HG03520 (cell line): Measurements from ENCODE around the gene RNF7.
"Not testable (repeated sequence)": the region's sequence is repeated elsewhere in the genome, so short reads cannot be mapped to it uniquely, and the experiment has no call there.

ENCODE experiments used
- ATAC-seq: cut with Tn5 transposase; IDR thresholded peaks from one replicate; pipeline ENCODE4 v1.9.1; 2021; ENCODE audit warnings: mild to moderate bottlenecking, moderate library complexity; ENCODE audit not compliant: unreplicated experiment

Gene RNF7

DNA sequence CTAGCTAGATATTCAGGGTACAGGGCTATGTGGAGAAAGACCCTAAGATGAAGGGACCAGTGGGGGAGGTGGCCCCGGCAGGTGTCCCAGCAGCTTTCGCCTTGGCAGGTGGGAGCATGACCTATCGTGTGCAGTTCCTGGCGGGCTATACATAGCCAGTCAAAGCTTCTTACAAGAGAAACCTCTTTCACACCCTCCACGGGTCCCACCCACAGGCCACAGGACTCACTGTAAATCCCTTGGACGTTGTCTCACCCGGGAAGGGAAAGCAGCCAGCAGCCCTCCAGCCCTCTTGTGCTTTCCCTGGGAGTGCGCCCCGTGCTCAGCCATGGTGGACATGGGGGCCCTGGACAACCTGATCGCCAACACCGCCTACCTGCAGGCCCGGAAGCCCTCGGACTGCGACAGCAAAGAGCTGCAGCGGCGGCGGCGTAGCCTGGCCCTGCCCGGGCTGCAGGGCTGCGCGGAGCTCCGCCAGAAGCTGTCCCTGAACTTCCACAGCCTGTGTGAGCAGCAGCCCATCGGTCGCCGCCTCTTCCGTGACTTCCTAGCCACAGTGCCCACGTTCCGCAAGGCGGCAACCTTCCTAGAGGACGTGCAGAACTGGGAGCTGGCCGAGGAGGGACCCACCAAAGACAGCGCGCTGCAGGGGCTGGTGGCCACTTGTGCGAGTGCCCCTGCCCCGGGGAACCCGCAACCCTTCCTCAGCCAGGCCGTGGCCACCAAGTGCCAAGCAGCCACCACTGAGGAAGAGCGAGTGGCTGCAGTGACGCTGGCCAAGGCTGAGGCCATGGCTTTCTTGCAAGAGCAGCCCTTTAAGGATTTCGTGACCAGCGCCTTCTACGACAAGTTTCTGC is 40.1 kb downstream of the RNF7 start:
- no peak for ATAC-seq

DNA sequence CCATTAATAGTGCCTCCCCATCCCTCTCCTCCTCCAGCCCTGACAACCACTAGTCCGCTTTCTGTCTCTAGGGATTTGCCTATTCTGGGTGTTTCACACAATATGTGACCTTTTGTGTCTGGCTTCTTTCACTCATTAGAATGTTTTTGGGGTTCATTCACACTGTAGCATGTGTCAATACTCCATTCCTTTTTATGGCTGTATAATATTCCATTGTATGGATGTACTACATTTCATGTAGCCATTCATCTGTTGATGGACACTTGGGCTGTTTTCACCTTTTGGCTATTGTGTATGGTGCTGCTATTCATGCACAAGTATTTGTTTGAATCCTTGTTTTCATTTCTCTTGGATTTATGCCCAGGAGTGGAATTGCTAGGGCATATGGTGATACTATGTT is 41.6 kb downstream of the RNF7 start:
- no peak for ATAC-seq

DNA sequence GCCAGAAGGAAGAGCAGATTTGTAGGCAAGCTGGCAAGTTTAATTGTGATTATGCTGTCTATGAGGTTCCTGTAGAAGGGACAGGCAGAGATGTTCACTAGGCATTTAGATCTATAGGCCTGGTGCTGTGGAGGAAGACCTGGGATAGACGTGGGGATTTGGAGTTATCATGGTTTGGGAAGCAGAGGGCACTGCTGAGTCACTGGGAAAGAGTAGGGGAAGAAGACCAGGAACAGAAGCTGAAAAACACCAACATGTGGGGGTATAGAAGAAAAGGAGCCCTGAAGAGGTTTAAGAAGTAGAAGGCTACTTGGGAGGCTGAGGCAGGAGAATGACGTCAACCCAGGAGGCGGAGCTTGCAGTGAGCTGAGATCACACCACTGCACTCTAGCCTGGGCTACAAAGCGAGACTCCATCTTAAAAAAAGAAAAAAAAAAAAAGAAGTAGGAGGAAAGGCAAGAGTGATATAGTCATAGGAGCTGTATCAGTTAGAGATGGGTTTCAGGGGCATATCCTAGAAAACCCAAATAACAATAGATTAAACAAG is 44.4 kb downstream of the RNF7 start:
- no peak for ATAC-seq

DNA sequence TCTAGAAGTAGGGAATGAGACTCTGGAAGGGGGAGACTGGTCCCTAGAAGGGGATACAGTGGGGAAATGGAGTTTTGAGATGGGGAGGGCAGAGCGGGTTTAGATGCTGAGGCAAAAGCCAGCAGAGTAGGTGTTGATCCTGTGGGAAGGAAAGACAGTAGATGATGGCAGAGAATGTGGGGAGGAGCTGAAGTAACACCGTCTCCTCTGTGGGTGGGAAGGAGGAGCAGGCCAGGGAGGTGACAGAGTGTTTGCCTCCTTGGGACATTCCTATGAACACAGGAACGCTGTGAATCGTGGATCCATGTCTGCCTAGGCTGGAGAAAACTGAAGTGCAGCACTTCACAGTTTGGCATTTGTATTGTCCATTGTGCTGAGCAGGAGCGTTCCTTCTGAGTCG is 45.5 kb downstream of the RNF7 start:
- no peak for ATAC-seq

DNA sequence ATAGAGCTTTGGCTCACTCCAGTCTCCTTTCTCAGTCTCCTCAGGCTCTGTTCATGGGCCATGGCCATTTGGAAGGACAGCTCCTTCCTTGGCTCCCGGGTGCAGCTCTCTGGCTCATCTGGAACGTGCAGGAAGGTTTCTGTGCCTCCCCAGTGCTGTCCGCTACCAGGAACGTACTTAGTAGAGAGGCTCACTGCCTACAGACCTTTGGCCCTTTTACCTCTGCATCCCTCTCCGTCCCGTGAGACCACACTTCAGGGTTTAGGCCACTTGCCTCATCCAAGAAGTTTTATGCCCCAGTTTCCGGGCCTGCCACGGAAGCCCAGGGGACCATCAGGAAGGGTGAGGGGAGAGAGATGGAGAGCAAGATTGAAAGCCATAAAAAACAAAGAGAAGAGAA is 46.0 kb downstream of the RNF7 start:
- no peak for ATAC-seq

DNA sequence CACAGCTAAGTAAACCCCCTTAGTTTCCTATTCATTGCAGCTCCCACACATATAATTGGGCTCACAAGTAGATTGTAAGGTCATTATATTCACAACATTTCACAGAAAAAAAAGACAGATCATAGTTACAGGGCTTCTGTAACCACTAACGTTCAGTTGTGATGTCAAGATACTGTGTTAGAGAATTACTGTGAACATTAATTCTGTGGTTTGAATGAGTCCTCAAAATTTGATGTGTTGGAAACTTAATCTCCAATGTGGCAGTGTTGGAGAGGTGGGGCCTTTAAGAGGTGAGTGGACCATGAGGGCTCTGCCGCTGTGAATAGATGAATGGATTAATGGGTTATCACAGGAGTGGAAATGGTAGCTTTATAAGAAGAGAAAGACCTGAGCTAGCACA is 46.4 kb downstream of the RNF7 start:
- no peak for ATAC-seq

DNA sequence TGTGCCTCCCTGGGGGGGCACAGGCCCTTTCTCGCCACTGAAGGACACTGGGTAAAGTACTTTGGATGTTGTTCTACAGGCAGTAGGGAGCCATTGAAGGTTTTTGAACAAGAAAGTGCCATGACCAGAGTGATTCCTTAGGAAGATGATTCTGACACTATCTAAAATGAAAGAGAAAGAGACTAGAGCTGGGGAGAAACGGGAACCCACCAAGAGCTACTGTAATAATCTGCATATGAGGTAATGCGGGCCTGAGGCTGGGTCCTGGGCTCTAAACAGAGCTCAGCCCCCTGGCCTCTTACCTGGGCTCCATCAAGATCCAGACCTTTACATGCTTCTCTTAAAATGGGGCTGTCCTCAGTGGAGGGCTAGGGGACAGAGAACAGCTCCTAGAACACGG is 50.1 kb downstream of the RNF7 start:
- ATAC-seq = no peak

DNA sequence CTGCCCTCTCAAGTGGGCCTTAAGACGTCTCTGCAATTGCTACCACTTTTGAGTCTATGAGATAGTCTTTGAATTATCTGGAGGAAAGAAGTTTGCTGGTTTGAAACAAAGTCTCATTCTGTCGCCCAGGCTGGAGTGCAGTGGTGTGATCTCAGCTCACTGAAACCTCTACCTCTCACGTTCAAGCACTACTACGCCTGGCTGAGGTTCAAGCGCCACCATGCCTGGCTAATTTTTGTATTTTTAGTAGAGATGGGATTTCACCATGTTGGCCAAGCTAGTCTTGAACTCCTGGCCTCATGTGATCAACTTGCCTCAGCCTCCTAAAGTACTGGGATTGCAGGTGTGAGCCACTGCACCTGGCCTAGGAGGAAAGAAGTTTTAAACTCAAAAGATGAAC is 50.7 kb downstream of the RNF7 start:
- ATAC-seq = not testable (repeated sequence)

DNA sequence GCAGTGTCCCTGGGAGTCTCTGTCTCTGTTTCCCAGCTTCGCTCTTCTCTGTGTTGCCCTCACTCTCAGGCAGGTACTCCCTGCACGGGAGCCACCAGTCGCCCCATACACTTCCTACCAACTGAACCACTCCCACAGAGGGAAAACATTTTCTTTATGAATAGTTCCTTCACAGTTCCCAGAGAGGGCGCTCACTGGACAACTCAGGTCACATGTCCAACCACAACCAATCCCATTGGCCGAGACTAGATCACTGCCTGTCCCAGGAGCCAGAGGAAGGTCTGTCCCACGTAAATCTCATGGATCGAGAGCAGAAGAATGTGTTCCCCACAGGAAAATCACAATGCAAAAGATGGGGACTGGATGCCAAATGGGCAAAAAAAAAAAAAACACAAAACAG is 51.2 kb downstream of the RNF7 start:
- ATAC-seq = no peak

DNA sequence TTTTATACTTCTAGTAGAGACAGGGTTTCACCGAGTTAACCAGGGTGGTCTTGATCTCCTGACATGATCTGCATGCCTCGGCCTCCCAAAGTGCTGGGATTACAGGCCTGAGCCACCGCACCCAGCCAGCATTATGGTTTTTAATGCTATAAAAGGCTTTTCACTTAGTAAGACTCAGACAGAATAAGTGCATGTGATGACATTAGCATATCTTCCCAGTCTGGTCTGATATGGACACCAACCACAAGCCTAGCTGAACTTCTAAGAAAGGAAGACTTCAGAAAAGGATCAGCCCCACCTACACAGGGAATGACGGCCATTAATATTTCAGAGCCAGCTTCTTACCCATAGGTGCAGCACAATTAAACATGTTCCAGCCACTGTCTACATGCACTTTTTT is 52.1 kb downstream of the RNF7 start:
- no peak for ATAC-seq

DNA sequence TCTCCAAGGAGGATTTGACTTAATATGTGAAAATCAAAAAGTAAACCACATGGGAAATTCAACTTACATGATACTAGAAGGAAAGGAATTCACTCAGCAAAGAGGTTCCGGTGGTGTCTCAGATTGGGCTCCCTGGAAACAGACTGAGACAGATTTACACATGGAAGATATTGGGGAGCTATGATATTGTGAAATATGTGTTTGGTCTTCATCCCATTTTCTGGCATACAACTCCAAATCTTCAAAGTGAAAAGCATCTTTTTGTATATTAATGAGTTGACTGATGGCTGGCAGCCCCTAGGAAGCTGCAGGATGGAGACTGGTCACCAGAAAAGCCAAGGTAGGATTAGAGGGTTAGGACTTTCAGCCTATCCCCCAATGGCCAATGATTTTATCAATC is 54.4 kb downstream of the RNF7 start:
- no peak for ATAC-seq

DNA sequence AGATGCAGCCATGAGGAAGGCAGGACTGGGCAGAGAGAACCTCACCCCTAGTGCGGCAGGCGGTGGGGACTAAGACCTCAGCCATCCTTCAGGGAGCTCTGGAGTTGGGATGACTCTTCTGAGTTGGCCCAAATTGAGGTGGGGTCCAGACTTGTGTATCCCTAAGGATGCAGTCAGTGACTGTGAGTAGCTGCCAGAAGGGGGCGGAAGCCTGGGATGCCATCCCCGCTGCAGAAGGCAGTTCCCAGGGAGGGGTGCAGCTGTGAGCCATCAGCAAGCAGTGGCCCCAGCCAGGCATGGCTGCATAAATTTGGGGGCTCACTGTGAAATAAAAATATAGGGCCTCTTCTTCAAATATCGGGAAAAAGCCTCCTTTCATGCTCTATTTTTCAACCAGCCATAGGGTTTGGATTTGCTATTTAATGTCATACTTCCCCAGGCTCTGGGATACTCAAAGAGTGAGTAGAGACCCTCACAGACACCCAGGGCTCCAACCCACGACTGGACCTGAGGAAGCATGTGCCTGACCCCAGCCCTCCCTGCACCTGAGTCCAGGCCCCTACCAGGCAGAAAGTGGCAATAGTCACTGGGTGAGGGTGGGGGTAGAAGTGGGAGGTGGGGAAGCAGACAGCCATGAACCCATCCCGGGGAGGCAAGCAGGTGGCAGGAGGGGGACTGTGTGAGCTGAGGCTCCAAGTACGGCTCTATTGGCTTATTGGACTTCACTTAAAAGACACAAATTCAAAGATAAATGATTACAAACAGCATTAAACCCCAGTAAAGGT is 55.6 kb downstream of the RNF7 start:
- no peak for ATAC-seq

DNA sequence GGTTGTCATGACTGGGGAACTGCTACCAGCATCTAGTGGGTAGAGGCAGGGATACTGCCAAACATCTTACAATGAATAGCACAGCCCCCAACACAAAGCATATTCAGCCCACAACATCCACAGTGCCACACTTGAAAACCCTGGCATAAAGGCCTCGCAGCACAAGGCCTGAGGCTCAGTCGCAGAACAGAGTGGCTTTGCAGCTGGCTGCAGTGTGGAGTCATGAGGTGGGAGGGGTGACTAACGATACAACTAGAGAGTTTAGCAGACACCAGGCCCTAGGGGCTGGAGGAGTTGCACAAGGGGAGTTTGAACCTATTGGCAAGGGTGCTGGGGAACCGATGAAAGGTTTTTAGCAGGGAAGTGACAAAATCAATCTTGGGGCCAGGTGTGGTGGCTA is 57.2 kb downstream of the RNF7 start:
- ATAC-seq = no peak

DNA sequence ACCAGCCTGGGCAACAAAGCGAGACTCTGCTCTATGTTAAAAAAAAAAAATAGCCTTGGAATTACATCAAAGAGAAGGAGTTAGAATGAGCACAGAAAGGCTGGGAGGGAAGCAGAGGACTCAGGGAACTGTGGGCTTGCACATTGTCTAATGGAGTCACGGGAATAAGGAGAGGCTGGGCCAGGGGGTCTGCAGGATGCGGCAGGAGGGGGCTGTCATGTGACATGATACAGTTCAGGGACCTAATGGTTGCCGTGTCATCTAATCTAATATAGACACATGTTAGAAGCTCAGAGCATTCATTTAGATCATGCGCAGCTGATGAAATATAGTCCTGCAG is 57.6 kb downstream of the RNF7 start:
- no peak for ATAC-seq

DNA sequence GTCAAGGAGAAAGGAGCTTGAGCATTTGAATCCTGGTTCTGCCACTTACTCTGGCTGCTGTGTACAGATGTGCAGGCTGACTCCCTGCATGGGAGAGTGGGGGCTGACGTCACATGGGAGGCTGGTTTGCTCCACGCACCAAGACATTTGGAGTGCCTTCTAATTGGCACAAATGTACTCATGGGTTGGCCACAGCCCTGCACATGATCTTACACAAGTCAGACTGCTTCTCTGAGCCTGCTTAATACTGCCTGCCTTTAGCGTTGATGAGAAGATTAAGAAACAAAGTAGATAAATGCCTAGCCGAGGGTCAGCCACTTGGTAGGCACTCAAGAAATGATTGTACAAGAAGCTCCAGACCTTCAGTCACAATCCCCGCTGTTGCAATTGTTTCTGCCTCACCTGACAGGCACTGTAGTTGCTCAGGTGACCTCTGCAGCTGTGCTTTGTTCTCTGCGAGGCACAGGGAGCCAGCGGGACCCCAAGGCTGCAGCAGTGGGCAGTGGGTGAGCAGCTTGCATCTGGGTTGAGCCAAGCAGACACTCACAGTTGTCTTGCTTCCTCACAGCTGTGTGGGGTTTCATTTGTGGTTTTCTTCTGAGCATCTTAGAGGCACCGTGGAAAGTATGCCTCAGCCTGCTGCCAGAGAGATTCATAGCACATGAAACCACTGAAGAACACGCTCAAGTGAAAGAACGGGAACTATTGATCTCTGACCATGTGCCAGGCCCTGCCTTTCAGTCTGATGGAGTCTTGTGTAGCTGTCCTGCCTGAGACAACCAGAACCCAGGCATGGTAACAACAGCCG is 58.2 kb downstream of the RNF7 start:
- ATAC-seq = peak; percentile 97
